ENCODE results near the gene DMRT1.

GRCh38 chr9:995781-996180 lies 154.3 kb downstream of the DMRT1 start:
- TF ChIP-seq CTCF (IDR thresholded peaks at IDR 0.05; ENCODE audit: low read length) (no peak), EZH2 (optimal IDR thresholded peaks at IDR 0.05; ENCODE audit: low read depth, low read length) (no peak)

Data from MM.1S (cell line).